Sigmoid colon (tissue), 4 donors: ENCODE data around the gene GSDMA.

Experiments
- EP300 ChIP-seq, 4 donors: sonication (generic); formaldehyde crosslinking; IDR thresholded peaks; one replicate each; pipeline ENCODE4 v1.6.1; 2017; ENCODE audit warnings: antibody characterized with exemption in 4 of 4
- POLR2A ChIP-seq, 2 donors: fragments of 450-650 bp; IDR thresholded peaks; one replicate each; pipeline ENCODE4 v1.6.1; 2016; ENCODE audit warnings: antibody characterized with exemption in 2 of 2, mild to moderate bottlenecking in 2 of 2, moderate library complexity in 2 of 2
- POLR2AphosphoS5 ChIP-seq, 4 donors: sonication (generic); formaldehyde crosslinking; IDR thresholded peaks; one replicate each; pipeline ENCODE4 v1.6.1; 2017; ENCODE audit warnings: antibody characterized with exemption in 4 of 4
- TF ChIP-seq, protein P1 (sequence below), 4 experiments: fragments of 450-650 bp in 3 of 4; fragments of 200-600 bp in 1 of 4; IDR thresholded peaks; one replicate each; pipeline ENCODE4 v1.5.1; 2016 to 2019; ENCODE audit warnings: antibody characterized with exemption in 4 of 4, mild to moderate bottlenecking in 3 of 4, moderate library complexity in 2 of 4

DNA sequence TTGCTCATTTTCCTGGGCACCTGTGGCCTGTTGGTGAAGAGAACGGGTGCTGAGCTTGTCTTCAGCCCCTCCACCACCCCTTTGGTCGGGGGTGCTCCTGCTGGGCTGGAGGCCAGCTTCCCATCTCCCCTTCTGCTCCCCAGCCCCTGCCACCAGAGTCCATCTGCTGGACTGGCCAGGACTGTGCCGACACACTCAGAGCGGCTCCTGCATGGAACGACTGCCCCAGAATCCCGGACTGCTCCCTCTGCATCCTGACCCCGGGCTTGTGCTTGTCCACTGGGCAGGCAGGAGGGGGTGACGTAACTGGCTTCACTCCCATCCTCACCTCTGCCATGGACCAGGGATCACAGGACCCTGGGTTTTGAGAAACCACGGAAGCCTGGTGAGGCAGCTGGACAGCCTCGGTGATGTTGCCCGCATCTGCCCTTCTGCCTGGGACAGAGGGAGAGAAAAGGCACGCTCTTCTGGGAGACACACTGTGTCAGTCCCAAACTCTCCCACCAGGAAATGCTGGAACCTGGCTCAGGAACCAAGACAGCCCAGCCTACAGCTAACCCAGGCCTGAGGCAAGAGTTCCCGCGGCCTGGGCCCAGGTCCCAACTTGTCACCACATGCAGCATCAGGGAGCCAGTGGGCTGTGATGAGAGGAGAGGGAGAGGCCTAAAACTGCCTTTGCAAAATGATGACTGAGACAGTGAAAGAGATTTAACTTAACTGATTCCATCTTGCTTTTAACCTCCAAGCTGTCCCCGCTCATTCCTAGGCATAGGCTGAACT lies 16.1 kb upstream of the GSDMA start:
- TF ChIP-seq, protein P1, sequence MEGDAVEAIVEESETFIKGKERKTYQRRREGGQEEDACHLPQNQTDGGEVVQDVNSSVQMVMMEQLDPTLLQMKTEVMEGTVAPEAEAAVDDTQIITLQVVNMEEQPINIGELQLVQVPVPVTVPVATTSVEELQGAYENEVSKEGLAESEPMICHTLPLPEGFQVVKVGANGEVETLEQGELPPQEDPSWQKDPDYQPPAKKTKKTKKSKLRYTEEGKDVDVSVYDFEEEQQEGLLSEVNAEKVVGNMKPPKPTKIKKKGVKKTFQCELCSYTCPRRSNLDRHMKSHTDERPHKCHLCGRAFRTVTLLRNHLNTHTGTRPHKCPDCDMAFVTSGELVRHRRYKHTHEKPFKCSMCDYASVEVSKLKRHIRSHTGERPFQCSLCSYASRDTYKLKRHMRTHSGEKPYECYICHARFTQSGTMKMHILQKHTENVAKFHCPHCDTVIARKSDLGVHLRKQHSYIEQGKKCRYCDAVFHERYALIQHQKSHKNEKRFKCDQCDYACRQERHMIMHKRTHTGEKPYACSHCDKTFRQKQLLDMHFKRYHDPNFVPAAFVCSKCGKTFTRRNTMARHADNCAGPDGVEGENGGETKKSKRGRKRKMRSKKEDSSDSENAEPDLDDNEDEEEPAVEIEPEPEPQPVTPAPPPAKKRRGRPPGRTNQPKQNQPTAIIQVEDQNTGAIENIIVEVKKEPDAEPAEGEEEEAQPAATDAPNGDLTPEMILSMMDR (IDR thresholded peaks at IDR 0.05), result no peak
- TF ChIP-seq POLR2A (IDR thresholded peaks at IDR 0.05), result no peak
- no peak for TF ChIP-seq EP300 (IDR thresholded peaks at IDR 0.05)
- no peak for TF ChIP-seq POLR2AphosphoS5 (IDR thresholded peaks at IDR 0.05)
